Measurements from ENCODE around the gene CAPS.

The CAPS gene

DNA sequence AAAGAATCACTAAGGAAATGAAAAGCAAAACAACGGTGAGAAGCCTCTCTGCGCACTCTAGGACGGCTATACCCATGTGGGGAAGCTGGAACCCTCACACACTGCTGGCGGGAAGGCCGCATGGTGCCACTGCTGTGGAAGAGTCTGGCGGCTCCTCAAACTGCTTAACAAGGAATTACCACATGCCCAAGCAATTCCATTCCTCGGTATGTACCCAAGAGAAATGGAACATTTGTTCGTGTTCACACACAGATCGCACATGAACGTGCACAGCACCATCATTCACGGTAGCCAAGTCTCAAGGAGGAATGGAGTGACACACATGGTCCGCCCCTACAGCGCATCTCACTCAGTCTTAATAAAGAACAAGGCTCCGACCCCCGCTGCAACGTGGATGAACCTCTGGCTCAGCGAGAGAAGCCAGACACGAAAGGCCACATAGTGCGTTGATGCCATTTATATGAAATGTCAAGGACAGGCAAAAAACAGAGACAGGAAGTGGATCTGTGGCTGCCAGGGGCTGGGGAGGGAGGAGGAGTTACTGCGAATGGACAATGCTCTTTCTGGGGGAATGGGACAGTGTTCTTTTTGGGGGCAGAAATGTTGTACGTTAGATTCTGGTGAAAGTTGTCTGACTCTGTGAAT lies 7.6 kb downstream of the CAPS start:
- Histone ChIP-seq H4K20me1 (ENCODE audit: insufficient read depth, low read length) (peaks cover 5% of the 10 kb centered on the region), H2AFZ (ENCODE audit: low read depth, low read length) (no peak overlapping the region), H3K9ac (ENCODE audit: low read length) (no peak overlapping the region), H3K4me1 (ENCODE audit: low read length) (no peaks in the 10 kb centered on the region), H3K9me3 (ENCODE audit: insufficient read depth, low read length) (no peaks in the 10 kb centered on the region), H3K36me3 (replicated peaks; ENCODE audit: low read depth, low read length) (peaks cover 69% of the 10 kb centered on the region), H3K27ac (ENCODE audit: low read length) (no peak overlapping the region), H3K27me3 (ENCODE audit: low read depth, low read length) (no peaks in the 10 kb centered on the region), H3K4me3 (ENCODE audit: low read length) (no peak overlapping the region), H3K4me2 (ENCODE audit: low read length) (no peak overlapping the region), H3K79me2 (ENCODE audit: low read length) (no peaks in the 10 kb centered on the region)
- TF ChIP-seq EZH2phosphoT487 (IDR thresholded peaks at IDR 0.05; ENCODE audit: low read depth) = no peak
- TF ChIP-seq, protein P1, sequence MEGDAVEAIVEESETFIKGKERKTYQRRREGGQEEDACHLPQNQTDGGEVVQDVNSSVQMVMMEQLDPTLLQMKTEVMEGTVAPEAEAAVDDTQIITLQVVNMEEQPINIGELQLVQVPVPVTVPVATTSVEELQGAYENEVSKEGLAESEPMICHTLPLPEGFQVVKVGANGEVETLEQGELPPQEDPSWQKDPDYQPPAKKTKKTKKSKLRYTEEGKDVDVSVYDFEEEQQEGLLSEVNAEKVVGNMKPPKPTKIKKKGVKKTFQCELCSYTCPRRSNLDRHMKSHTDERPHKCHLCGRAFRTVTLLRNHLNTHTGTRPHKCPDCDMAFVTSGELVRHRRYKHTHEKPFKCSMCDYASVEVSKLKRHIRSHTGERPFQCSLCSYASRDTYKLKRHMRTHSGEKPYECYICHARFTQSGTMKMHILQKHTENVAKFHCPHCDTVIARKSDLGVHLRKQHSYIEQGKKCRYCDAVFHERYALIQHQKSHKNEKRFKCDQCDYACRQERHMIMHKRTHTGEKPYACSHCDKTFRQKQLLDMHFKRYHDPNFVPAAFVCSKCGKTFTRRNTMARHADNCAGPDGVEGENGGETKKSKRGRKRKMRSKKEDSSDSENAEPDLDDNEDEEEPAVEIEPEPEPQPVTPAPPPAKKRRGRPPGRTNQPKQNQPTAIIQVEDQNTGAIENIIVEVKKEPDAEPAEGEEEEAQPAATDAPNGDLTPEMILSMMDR (IDR thresholded peaks at IDR 0.05; ENCODE audit: low read depth, low read length) = no peak

DNA sequence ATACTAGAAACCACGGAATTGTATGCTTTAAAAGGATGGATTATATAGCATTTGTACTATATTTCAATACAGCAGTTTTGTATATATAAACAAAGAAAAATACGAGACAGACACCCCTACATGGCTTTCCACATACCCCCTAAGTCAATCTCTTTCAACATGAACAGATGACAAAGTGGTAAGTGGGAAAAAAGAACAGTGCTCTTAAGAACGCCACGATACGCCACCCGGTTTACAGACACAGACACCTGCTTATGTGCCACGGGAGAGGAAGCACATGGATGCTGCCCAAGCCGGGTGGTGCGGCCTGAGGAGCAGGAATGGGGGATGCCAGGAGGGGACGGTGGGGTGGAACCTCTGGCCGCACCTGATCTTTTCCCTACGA lies 8.1 kb downstream of the CAPS start:
- peaks cover 10% of the 10 kb centered on the region for H4K20me1 ChIP-seq (ENCODE audit: insufficient read depth, low read length)
- H3K9ac ChIP-seq (ENCODE audit: low read length) = no peak overlapping the region
- peaks cover 3% of the 10 kb centered on the region for H3K4me1 ChIP-seq (ENCODE audit: low read length)
- H3K4me2 ChIP-seq (ENCODE audit: low read length) = no peak overlapping the region
- no peak overlapping the region for H2AFZ ChIP-seq (ENCODE audit: low read depth, low read length)
- no peaks in the 10 kb centered on the region for H3K79me2 ChIP-seq (ENCODE audit: low read length)
- no peak overlapping the region for H3K4me3 ChIP-seq (ENCODE audit: low read length)
- peaks cover 70% of the 10 kb centered on the region for H3K36me3 ChIP-seq (replicated peaks; ENCODE audit: low read depth, low read length)
- H3K27ac ChIP-seq (ENCODE audit: low read length) = no peak overlapping the region
- no peaks in the 10 kb centered on the region for H3K27me3 ChIP-seq (ENCODE audit: low read depth, low read length)
- TF ChIP-seq, protein P1 (IDR thresholded peaks at IDR 0.05; ENCODE audit: low read depth, low read length) = no peak
- no peak for TF ChIP-seq EZH2phosphoT487 (IDR thresholded peaks at IDR 0.05; ENCODE audit: low read depth)
- no peaks in the 10 kb centered on the region for H3K9me3 ChIP-seq (ENCODE audit: insufficient read depth, low read length)

DNA sequence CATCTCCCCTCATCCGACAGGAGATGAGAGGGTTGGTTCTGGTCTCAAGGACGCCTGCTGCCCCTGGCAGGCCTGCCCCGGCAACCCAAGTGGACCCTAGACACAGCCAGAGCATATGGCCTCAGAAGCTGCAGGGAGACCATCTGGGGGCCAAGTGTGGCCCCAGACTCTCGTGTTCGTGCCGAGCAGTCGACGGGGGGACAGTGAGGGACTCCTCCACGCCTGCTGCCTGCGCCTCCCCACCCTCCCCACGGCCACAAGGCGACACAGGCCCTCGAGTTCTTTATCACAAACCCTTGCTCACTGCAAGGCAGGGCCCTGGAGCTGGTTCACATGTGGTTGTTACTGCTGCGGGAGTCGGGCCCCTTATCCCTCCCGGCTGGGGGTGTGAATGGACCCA lies 9.3 kb downstream of the CAPS start:
- H3K27ac ChIP-seq (ENCODE audit: low read length) = no peak overlapping the region
- H4K20me1 ChIP-seq (ENCODE audit: insufficient read depth, low read length) = peaks cover 18% of the 10 kb centered on the region
- H3K4me2 ChIP-seq (ENCODE audit: low read length) = no peak overlapping the region
- peaks cover 69% of the 10 kb centered on the region for H3K36me3 ChIP-seq (replicated peaks; ENCODE audit: low read depth, low read length)
- no peak overlapping the region for H3K9ac ChIP-seq (ENCODE audit: low read length)
- H3K4me1 ChIP-seq (ENCODE audit: low read length) = peaks cover 15% of the 10 kb centered on the region
- no peaks in the 10 kb centered on the region for H3K9me3 ChIP-seq (ENCODE audit: insufficient read depth, low read length)
- H3K4me3 ChIP-seq (ENCODE audit: low read length) = no peak overlapping the region
- no peaks in the 10 kb centered on the region for H3K27me3 ChIP-seq (ENCODE audit: low read depth, low read length)
- H3K79me2 ChIP-seq (ENCODE audit: low read length) = no peaks in the 10 kb centered on the region
- no peak overlapping the region for H2AFZ ChIP-seq (ENCODE audit: low read depth, low read length)
- TF ChIP-seq, protein P1 (IDR thresholded peaks at IDR 0.05; ENCODE audit: low read depth, low read length) = no peak
- TF ChIP-seq EZH2phosphoT487 (IDR thresholded peaks at IDR 0.05; ENCODE audit: low read depth) = no peak

DNA sequence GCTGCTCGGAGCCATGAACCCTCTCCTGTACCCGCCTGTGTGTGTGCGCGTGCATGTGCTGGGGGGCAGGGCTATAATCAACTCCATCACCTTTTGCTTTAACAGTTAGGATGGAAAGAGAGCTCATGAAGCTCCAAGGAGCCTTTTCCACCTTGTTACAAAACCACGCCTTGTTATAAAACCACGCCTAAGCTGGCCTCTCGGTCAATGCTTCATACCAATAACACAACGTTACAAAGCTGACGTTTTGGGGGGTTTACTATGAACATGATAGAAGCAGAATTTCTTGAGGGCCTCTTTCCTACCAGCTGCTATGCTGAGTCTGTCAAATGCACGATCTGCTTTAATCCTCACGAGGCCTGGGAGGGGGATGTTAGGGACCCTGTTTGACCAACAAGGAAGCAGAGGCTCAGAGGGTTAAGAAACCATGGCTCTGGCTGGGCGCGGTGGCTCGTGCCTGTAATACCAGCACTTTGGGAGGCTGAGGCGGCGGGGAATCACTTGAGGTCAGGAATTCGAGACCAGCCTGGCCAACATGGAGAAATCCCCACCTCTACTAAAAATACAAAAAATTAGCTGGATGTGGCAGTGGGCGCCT lies 11.9 kb downstream of the CAPS start:
- no peaks in the 10 kb centered on the region for H3K9me3 ChIP-seq (ENCODE audit: insufficient read depth, low read length)
- H3K4me1 ChIP-seq (ENCODE audit: low read length) = peaks cover 20% of the 10 kb centered on the region
- H3K9ac ChIP-seq (ENCODE audit: low read length) = no peak overlapping the region
- H3K79me2 ChIP-seq (ENCODE audit: low read length) = no peaks in the 10 kb centered on the region
- H3K27ac ChIP-seq (ENCODE audit: low read length) = no peak overlapping the region
- no peak overlapping the region for H3K4me3 ChIP-seq (ENCODE audit: low read length)
- H3K36me3 ChIP-seq (replicated peaks; ENCODE audit: low read depth, low read length) = peaks cover 79% of the 10 kb centered on the region
- TF ChIP-seq, protein P1 (IDR thresholded peaks at IDR 0.05; ENCODE audit: low read depth, low read length) = no peak
- no peak for TF ChIP-seq EZH2phosphoT487 (IDR thresholded peaks at IDR 0.05; ENCODE audit: low read depth)
- no peaks in the 10 kb centered on the region for H3K27me3 ChIP-seq (ENCODE audit: low read depth, low read length)
- H2AFZ ChIP-seq (ENCODE audit: low read depth, low read length) = no peak overlapping the region
- H3K4me2 ChIP-seq (ENCODE audit: low read length) = no peak overlapping the region
- H4K20me1 ChIP-seq (ENCODE audit: insufficient read depth, low read length) = peaks cover 18% of the 10 kb centered on the region
